HG02870 (cell line): Measurements from ENCODE around the gene GLYR1.
"Not testable (repeated sequence)": the region's sequence is repeated elsewhere in the genome, so short reads cannot be mapped to it uniquely, and the experiment has no call there.

Experiments
- ATAC-seq: cut with Tn5 transposase; IDR thresholded peaks from one replicate; pipeline ENCODE4 v1.9.1; 2021; ENCODE audit warnings: mild to moderate bottlenecking, moderate library complexity; ENCODE audit not compliant: unreplicated experiment

GLYR1 gene

GRCh38 chr16:4795181-4795827 is 51.8 kb downstream of the GLYR1 start, which contains the start of gene SMIM22:
TSS of gene SMIM22 (plus strand) at chr16:4795369. CDS start at chr16:4795735, 366 bp downstream.
- ATAC-seq: no peak

- ATAC-seq: no peak
Observed at GRCh38 chr16:4792951-4793513, 54.1 kb downstream of the GLYR1 start.

- no peak for ATAC-seq
Observed at GRCh38 chr16:4790871-4791270, 56.2 kb downstream of the GLYR1 start.

- no peak for ATAC-seq
Observed at GRCh38 chr16:4790261-4790660, 56.8 kb downstream of the GLYR1 start.

- no peak for ATAC-seq
Observed at GRCh38 chr16:4788910-4789309, 58.2 kb downstream of the GLYR1 start.

GRCh38 chr16:4788489-4788889 is 58.6 kb downstream of the GLYR1 start:
- ATAC-seq: no peak

GRCh38 chr16:4787627-4788482 is 59.2 kb downstream of the GLYR1 start, which contains the start of gene SEPTIN12:
TSS of gene SEPTIN12 (minus strand) at chr16:4788345. CDS start at chr16:4787645, 700 bp downstream.
- ATAC-seq: no peak

GRCh38 chr16:4787068-4787467 is 60.0 kb downstream of the GLYR1 start:
- no peak for ATAC-seq

GRCh38 chr16:4785758-4786433 is 61.2 kb downstream of the GLYR1 start:
- ATAC-seq: no peak

GRCh38 chr16:4784444-4784987 is 62.6 kb downstream of the GLYR1 start:
- not testable (repeated sequence) for ATAC-seq

GRCh38 chr16:4783951-4784336 is 63.1 kb downstream of the GLYR1 start:
- ATAC-seq: no peak

- ATAC-seq: no peak
Observed at GRCh38 chr16:4783251-4783950, 63.7 kb downstream of the GLYR1 start.

- no peak for ATAC-seq
Observed at GRCh38 chr16:4780235-4780634, 66.9 kb downstream of the GLYR1 start.

GRCh38 chr16:4778050-4778392 is 69.1 kb downstream of the GLYR1 start:
- no peak for ATAC-seq

- no peak for ATAC-seq
Observed at GRCh38 chr16:4777339-4778049, 69.6 kb downstream of the GLYR1 start.

GRCh38 chr16:4776141-4776705 is 70.9 kb downstream of the GLYR1 start:
- ATAC-seq: no peak

GRCh38 chr16:4775005-4775404 is 72.1 kb downstream of the GLYR1 start:
- no peak for ATAC-seq

GRCh38 chr16:4772351-4772750 is 74.7 kb downstream of the GLYR1 start:
- no peak for ATAC-seq

- ATAC-seq: no peak
Observed at GRCh38 chr16:4771646-4772045, 75.4 kb downstream of the GLYR1 start.

GRCh38 chr16:4769306-4769638 is 77.8 kb downstream of the GLYR1 start:
- ATAC-seq: no peak
